Measurements from ENCODE around the gene NKPD1.
"Not testable (repeated sequence)": the region's sequence is repeated elsewhere in the genome, so short reads cannot be mapped to it uniquely, and the experiment has no call there.

The NKPD1 gene

GRCh38 chr19:45139286-45140143 lies 21.3 kb downstream of the NKPD1 start:
- no peak for DNase-seq (ENCODE audit: low read depth)

- DNase-seq (ENCODE audit: low read depth): no peak
These were observed 22.5 kb downstream of the NKPD1 start for GRCh38 chr19:45138303-45138751.

- no peak for DNase-seq (ENCODE audit: low read depth)
These were observed 23.5 kb downstream of the NKPD1 start for GRCh38 chr19:45137179-45137761.

DNA sequence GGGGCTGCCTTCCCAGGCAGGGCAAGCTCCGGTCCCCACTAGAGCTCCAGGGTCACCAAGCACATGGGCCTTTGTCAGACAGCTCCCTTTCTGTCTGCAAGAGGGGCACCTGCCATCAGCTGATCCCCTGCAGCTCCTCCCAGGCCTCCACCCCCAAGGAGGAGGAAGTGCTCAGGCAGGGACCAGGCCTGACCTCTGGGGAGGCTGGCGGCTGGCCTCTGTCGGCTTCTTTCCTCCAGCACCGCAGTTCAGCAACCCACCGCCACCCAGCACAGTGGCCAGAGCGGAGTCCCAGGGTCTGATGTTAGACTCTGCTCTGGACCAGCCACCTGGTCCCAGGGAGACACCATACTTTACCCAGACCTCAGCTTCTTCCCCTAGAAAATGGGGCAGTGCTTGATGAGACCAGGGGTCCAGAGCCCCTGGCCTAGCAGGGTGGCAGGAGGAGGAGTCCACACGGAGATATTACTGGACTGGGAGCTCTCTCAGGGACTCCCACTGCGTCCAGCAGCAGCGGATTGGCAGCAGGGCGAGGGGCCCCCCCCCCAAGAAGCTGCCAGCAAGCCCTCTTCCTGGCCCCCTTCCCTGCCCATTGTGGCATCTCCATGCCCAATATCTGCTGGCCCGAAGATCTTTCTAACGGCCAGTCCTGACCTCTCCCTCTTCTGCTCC lies 24.1 kb downstream of the NKPD1 start:
- no peak for DNase-seq (ENCODE audit: low read depth)

- no peak for DNase-seq (ENCODE audit: low read depth)
These were observed 25.5 kb downstream of the NKPD1 start for GRCh38 chr19:45135176-45135885.

- no peak for DNase-seq (ENCODE audit: low read depth)
These were observed 27.1 kb downstream of the NKPD1 start for GRCh38 chr19:45133661-45134060.

GRCh38 chr19:45130888-45131615 lies 29.7 kb downstream of the NKPD1 start:
- DNase-seq (ENCODE audit: low read depth): no peak

DNA sequence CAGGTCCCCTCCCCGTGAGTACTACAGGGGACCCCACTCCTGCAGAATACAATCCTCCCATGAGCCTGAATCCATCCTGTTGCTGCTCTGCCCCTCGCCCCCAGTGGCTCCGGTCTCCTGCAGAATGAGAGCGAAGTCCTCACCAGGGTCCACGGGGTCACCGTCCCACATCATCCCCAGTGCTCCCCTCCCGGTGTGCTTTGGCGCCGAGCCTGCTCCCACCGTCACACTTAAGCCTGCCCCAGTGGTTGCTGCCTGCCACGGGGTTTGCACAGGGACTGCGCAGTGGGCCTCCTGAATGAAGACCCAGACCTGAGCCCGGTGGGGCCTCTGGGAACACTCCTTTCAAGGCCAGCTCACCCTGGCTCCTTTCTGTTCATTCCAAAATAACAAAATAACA lies 30.5 kb downstream of the NKPD1 start:
- no peak for DNase-seq (ENCODE audit: low read depth)

DNA sequence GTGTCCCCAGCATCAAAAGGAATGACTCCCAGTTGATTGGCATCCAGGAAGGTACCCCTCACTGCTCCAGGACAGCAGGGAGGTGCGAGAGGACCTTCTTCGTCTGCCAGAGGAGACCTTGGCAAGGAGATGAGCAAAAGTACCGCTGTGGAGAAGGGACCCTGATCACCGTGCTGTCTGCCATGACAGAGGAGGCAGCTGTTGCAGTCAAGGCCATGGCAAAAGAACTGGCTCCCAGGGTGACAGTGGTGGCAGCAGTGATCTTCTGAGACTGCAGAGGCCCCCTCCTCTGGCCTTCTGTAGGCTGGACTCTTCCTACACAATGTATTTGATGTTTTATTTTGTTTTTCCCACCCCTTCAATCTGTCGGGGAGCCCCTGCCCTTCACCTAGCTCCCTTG lies 32.0 kb downstream of the NKPD1 start:
- no peak for DNase-seq (ENCODE audit: low read depth)

DNA sequence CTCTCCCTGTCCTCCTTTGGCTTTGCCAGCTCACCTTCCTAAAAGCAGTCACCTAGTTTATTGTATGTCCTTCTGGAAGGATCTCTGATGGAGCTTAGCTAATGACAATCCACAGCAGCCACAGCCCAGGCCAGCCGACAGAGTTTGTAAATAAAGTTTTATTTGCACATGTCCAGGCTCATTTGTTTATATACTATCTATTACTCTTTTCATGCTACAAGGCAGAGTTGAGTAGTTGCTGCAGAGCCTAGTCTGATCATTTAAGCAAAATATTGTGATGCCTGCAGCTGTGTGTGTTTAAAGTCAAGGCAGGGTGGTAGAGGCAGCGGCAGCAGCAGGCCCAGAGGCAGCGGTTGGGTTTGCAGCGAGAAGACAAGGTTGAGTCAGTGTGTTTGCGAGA lies 32.6 kb downstream of the NKPD1 start:
- no peak for DNase-seq (ENCODE audit: low read depth)

GRCh38 chr19:45126654-45127053 lies 34.1 kb downstream of the NKPD1 start:
- no peak for DNase-seq (ENCODE audit: low read depth)

DNA sequence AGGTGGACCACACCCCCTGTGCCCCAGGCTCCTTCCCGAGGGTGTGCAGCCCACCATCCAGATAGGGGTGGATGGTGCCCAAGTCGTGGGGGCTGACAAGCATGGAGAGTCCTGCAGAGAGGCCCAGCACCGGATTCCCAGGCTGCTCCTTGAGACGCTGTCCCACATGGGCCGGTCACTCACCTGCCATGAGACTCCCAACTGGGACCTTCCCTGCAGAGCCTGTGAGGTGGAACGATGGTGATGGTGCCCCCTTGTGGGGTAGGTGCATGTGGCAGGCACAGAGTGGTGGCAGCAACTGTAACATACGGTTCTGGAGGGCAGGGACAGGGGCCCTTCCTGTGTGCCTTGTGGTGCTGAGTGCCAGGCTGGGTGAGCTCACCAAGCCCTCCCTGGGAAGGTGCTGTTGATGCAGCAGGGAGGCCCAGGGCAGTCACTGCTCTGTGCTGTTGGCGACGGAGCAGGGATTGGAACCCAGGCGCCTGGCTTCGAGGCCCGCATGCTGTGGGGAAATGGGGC lies 34.7 kb downstream of the NKPD1 start:
- DNase-seq (ENCODE audit: low read depth): peak; percentile 61

- DNase-seq (ENCODE audit: low read depth): no peak
These were observed 35.4 kb downstream of the NKPD1 start for GRCh38 chr19:45125360-45125759.

- no peak for DNase-seq (ENCODE audit: low read depth)
These were observed 36.8 kb downstream of the NKPD1 start for GRCh38 chr19:45124021-45124420.

- no peak for DNase-seq (ENCODE audit: low read depth)
These were observed 37.3 kb downstream of the NKPD1 start for GRCh38 chr19:45123440-45123850.

DNA sequence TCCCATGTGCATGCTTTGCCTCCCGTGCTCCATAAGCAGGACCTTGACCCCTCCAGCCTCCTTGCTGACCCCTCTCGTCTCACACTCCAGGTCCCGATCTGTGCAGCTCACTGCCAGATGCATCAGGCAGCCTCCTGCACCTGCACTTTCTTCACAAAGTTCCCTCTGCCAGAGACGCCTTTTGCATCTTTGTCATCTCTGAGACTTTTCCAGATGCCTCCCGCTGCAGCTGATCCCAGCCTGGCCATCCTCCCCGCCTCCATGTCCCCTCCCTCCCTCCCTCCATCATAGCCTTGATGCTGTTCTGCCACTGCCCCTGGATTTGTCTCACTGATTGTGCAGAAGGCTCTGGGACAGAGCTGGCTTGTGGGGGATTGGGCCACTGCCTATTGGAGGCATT lies 38.0 kb downstream of the NKPD1 start:
- DNase-seq (ENCODE audit: low read depth): no peak

DNA sequence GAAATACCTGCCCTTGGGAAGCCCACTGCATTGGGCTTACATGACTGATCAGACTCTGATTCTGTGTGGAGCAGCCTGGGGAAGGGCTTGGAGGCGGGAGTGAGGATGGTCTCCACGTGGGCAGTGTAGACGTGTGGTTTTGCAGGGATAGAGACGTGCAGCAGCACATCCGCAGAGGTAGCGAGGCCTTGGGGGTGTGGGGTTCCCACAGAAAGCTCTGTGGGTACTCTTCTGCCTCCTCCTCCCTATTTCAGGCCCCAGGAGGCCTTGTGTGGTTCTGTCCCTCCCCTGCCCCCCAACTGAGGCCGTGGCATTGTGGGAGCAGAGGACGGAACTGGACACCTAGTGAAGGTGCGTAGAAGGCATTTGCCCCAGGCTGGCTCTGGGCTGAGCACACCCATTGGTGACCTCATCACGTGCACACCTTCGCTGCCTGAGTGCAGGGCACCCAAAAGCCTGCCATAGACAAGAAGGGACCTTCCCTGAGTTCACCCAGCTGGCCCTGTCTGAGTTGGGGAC lies 38.9 kb downstream of the NKPD1 start:
- no peak for DNase-seq (ENCODE audit: low read depth)

DNA sequence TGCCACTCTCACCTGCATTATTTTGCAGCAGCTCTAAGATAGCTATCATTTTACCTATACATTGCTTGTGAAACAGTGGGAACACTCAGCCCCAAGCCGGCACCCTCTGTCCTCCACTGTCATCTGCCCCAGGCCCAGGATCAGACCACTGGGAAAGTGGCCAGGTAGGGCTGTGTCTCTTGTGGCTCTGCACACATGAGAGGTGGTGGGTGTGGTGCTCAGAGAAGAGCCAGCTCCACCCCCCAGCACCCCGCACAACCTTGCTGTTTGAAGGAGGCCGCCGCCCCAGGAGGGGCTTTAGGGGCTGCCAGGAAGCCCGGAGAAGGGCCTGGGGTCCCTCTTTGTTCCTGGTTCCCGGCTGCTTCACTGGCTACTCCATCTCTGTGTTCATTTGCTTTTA lies 41.2 kb downstream of the NKPD1 start:
- DNase-seq (ENCODE audit: low read depth): no peak

- not testable (repeated sequence) for DNase-seq (ENCODE audit: low read depth)
These were observed 42.0 kb downstream of the NKPD1 start for GRCh38 chr19:45118591-45119355.

DNA sequence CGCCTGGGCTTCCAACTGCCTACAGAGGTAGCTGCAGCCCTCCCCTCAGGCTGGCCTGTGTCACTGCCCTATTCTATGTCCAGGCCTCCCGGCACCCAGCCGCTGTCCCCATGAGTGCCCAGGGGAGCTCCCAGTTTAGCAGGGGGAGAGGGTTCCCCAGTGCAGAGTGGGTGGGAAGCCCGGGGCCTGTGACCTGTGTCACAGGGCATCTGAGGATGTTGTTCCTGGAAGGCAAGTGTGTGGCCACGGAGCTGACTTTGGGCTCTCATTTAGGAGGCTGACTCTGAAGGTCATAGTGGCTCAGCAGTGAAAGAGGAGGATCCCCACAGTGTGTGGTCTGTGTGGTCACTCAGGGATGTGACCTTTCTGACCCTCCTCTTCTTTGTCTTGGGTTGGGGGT lies 42.7 kb downstream of the NKPD1 start:
- DNase-seq (ENCODE audit: low read depth): no peak

DNA sequence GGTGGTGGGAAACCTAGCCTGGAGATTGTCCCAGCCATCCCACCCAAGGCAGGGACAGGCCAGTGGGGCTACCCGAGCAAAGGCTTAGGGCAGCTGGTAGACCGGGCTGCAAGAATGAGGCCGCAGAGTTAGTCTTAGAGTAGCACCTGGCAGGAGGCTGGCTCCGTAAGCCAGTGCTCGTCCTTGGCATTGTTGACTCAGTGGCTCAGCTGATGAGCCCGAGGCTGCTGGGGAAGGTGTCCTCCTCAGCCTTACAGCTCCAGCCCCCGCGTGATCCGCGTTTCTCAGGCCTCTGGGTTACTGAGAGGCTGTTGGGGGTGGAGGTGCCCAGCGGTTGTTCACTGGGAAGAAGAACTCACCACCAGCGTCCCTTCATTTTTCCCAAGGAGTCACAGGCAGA lies 43.1 kb downstream of the NKPD1 start:
- no peak for DNase-seq (ENCODE audit: low read depth)

Measured in activated T-cell treated with anti-CD3 and anti-CD28 coated beads for 24 hours (primary cell).